GM13976 (cell line): ENCODE measurements around the gene PNKP.

ENCODE experiments used
- DNase-seq: peaks from one replicate; pipeline ENCODE4 v3.0.0; 2012; ENCODE audit warnings: low spot score
- CTCF ChIP-seq: IDR thresholded peaks from 2 replicates; pipeline ENCODE4 v1.5.1; 2012; ENCODE audit warnings: borderline replicate concordance, mild to moderate bottlenecking; ENCODE audit not compliant: insufficient read depth; ENCODE audit errors: extremely low read depth, missing control alignments, control extremely low read depth
- in situ Hi-C: fragments of 300-500 bp; cut with MboI; formaldehyde crosslinking; loops from one replicate; pipeline ENCODE4 v1.12.0; 2022; ENCODE audit warnings: low sequenced_read_pairs, mixed read lengths, inconsistent platforms; ENCODE audit not compliant: unreplicated experiment

Gene PNKP

DNA sequence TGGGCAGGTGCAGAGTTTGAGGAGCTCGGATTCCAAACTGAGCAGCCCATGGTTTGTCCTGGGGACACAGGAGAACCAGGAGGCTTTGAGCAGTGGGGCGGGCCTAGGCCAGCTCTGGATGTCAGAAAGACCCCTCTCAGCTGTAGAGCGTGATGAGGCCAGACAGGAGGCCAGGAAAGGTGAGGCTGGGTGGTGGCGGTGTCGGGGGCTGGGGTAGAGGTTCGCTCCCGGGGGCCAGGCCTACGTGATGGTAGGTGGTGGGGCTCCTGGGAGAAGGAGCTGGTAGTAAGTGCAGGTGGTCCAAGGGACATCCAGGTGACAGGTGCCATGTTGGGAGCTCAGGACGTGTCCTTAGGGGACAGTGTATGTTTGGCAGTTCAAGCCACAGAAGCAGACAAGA, 30.0 kb downstream of the PNKP start:
- no peak for TF ChIP-seq CTCF
- no peak for DNase-seq
- in situ Hi-C loops: no loop called here

DNA sequence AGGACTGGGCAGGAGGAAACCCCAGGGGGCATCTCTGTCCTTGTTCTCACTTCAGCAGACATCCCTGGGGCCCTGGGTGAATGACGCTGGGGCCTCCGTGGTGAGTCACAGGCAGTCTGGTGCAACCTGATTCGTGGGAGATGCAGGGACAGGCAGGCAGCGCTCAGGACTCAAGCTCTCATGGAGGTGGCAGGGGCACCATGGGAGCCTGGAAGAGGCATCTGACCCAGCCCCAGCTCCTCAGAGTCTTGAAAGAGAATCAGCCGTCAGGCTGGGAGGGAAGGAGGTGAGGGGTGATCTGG, 30.4 kb downstream of the PNKP start:
- DNase-seq: no peak
- TF ChIP-seq CTCF: no peak
- in situ Hi-C loops: no loop called here

DNA sequence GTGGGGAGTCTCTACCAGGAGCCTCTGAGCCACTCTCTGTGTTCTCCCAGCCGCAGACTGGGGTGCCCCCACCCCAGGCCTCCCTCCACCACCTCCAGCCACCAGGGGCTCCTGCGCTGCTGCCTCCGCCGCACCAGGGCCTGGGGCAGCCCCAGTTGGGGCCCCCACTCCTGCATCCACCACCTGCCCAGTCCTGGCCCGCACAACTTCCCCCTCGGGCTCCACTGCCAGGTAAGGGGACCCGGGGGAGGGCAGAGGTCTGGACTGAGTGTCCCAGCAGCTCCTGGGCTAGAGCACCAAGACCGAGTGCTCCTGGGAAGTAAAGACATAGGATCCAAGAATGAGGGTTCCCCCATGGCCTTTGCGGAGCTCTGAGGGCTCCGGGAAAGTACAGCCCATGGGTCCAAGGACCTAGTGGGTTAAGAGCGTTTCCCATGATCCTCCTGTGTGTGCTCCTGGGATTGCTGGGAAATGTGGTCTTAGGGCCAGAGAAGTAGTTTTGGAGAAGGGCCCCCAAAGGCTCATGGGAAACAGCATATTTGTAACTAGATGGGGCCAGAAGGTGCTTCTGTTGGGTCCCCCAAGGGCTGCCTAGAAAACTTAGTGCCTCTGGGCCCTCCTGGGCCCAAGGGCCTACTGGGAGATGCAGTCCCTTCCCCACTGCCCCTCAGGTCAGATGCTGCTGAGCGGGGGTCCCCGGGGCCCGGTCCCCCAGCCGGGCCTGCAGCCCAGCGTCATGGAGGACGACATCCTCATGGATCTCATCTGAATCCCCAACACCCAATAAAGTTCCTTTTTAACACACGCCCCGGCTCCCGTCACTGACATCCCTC, 31.0 kb downstream of the PNKP start:
- no peak for TF ChIP-seq CTCF
- no peak for DNase-seq
- in situ Hi-C loops: no loop called here

DNA sequence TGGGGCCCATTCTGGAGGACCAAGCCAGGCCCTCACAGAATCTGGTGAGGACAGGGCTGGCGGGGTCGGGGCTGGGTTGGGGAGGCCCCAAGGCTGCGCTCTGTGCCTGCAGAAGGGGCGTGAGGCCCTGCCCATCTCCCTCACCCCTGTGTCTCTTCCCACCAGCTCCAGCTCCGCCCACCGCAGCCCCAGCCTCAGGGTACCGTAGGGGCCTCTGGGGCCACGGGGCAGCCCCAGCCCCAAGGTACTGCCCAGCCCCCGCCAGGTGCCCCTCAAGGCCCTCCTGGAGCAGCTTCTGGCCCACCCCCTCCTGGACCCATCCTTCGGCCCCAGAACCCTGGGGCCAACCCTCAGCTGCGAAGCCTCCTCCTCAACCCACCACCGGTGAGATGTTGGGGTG, 31.8 kb downstream of the PNKP start:
- in situ Hi-C loops: no loop called here
- DNase-seq: no peak
- no peak for TF ChIP-seq CTCF

DNA sequence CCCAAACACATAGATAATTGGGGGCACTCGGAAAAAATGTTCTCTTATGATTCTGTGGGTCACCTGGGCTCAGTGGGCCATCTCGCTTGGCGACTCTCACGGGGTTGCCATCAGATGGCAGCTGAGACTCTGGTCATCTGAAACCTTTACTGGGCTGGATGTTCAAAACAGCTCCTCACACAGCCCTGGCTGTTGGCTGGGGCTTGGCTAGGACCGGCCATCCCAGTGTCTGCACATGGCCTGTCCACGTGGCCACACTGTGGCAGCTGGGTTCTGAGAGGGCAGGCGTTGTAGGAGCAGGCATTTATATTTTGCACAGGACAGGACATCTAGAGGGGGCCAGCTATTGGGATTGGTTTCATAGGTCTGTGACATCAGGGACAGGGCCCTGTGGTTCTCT, 33.8 kb downstream of the PNKP start:
- DNase-seq: no peak
- no peak for TF ChIP-seq CTCF
- in situ Hi-C loops: no loop called here

DNA sequence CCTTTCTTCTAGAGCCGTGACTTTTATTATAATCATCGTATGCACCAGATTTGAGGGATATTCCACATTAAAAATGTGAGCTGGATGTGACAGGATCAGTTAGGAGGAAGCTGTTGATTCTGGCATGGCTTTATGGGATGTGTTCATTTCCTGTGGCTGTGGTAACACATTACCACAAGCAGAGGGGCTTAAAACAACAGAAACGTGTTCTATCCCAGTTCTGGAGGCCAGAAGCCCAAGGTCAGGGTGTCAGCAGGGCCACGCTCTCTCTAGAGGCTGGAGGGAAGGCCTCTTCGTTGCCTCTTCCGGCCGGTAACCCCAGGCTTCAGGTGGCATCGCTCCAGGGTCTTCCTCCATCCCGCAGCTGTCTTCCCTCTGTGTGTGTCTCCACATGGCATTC, 34.8 kb downstream of the PNKP start:
- DNase-seq: no peak
- no peak for TF ChIP-seq CTCF
- in situ Hi-C loops: no loop called here

GRCh38 chr19:49831592-49831991, 35.8 kb downstream of the PNKP start:
- DNase-seq: no peak
- TF ChIP-seq CTCF: no peak
- in situ Hi-C loops: no loop called here
